Activated CD8-positive, alpha-beta T cell treated with anti-CD3 and anti-CD28 coated beads for 36 hours (primary cell): ENCODE measurements around the gene TNRC6B. TPM values are rescaled to one million over a fixed set of nuclear protein-coding genes. Genes with fewer than 3 reads are reported as not detected.

Experiments used
- ATAC-seq: fragments of 200-7000 bp; cut with Tn5 transposase; one replicate; pipeline ENCODE4 v1.10.0; 2021; ENCODE audit warnings: mild to moderate bottlenecking, moderate library complexity
- CTCF ChIA-PET: fragments of 350-600 bp; sonication (Branson Sonifier 250); formaldehyde crosslinking; loops from one replicate; lab custom pipeline; 2021; ENCODE audit warnings: antibody characterized with exemption; lab: Charles Lee
- POLR2A ChIA-PET: fragments of 350-600 bp; sonication (Branson Sonifier 250); formaldehyde crosslinking; loops from one replicate; lab custom pipeline; 2021; ENCODE audit warnings: antibody characterized with exemption; lab: Charles Lee
- DNase-seq: peaks from one replicate; pipeline ENCODE4 v3.0.0-alpha.2; 2020
- H3K27ac Mint-ChIP-seq: one replicate; pipeline ENCODE4 v1.8.0; 2021; ENCODE audit warnings: mild to moderate bottlenecking, mixed read lengths
- H3K27me3 Mint-ChIP-seq: one replicate; pipeline ENCODE4 v1.8.0; 2021; ENCODE audit warnings: mixed read lengths
- H3K36me3 Mint-ChIP-seq: one replicate; pipeline ENCODE4 v1.8.0; 2021; ENCODE audit warnings: low read depth, mixed read lengths
- H3K4me1 Mint-ChIP-seq: one replicate; pipeline ENCODE4 v1.8.0; 2021; ENCODE audit warnings: low read depth, mixed read lengths
- H3K4me3 Mint-ChIP-seq: one replicate; pipeline ENCODE4 v1.8.0; 2021; ENCODE audit warnings: mild to moderate bottlenecking, moderate library complexity, mixed read lengths
- H3K9me3 Mint-ChIP-seq: one replicate; pipeline ENCODE4 v1.8.0; 2021; ENCODE audit warnings: mixed read lengths
- intact Hi-C: fragments of 100-400 bp; cut with micrococcal nuclease; formaldehyde crosslinking; loops from one replicate; pipeline ENCODE4 v1.10.0; 2022
- total RNA-seq, 2 experiments: library from RNA; stranded (reverse); gene quantifications; one replicate each; pipeline ENCODE4 v1.2.3, GENCODE V29; 2021
- TF ChIP-seq, protein P1 (sequence below): fragments of 200-600 bp; IDR thresholded peaks from one replicate; pipeline ENCODE4 v1.8.0; 2022; ENCODE audit warnings: antibody characterized with exemption, mild to moderate bottlenecking

TNRC6B gene
- total RNA-seq, 2 experiments from 2014 or later, result 42.6 to 45.2 TPM

DNA sequence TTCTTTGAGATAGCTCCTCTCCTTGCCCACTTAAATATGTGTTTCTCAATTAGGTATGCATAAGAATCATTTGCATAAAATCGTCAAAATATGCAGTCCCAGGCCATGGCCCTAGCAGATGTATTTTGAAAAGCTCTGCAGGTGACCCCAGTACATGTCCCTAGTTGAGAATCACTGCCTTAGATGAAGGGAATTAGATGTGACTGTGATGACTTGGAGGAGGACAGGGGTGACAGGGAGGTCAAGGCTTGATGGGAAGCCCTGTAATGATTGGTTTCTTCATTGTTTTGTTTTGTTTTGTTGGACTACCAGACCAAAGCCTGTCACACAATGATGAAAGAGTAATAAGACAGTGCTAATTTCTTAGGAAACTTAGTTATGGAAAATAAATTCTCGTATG, 74.4 kb downstream of the TNRC6B start:
- no peak for ATAC-seq
- ChIA-PET CTCF (interaction anchor here (1.0 to 1.8 kb wide), 2 partner anchors 14 to 58 kb away, joined by 4 to 5 read pairs; no protein-coding TSS in a partner anchor), POLR2A (interaction anchor here (0.7 to 1.1 kb wide), 4 partner anchors 12 to 723 kb away, joined by 3 read pairs; no protein-coding TSS in a partner anchor)
- intact Hi-C loops, result loop anchor here (10.0 kb wide), 1 partner anchor 53 kb away; no protein-coding TSS in a partner anchor
- H3K36me3 Mint-ChIP-seq, result peaks cover 37% of the 10 kb centered on the region
- H3K4me3 Mint-ChIP-seq, result no peak overlapping the region
- no peak for DNase-seq
- TF ChIP-seq, protein P1, sequence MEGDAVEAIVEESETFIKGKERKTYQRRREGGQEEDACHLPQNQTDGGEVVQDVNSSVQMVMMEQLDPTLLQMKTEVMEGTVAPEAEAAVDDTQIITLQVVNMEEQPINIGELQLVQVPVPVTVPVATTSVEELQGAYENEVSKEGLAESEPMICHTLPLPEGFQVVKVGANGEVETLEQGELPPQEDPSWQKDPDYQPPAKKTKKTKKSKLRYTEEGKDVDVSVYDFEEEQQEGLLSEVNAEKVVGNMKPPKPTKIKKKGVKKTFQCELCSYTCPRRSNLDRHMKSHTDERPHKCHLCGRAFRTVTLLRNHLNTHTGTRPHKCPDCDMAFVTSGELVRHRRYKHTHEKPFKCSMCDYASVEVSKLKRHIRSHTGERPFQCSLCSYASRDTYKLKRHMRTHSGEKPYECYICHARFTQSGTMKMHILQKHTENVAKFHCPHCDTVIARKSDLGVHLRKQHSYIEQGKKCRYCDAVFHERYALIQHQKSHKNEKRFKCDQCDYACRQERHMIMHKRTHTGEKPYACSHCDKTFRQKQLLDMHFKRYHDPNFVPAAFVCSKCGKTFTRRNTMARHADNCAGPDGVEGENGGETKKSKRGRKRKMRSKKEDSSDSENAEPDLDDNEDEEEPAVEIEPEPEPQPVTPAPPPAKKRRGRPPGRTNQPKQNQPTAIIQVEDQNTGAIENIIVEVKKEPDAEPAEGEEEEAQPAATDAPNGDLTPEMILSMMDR, result no peak
- no peaks in the 10 kb centered on the region for H3K27me3 Mint-ChIP-seq
- peak overlapping the region; percentile 18 for H3K27ac Mint-ChIP-seq
- peaks cover 60% of the 10 kb centered on the region for H3K4me1 Mint-ChIP-seq
- no peaks in the 10 kb centered on the region for H3K9me3 Mint-ChIP-seq

DNA sequence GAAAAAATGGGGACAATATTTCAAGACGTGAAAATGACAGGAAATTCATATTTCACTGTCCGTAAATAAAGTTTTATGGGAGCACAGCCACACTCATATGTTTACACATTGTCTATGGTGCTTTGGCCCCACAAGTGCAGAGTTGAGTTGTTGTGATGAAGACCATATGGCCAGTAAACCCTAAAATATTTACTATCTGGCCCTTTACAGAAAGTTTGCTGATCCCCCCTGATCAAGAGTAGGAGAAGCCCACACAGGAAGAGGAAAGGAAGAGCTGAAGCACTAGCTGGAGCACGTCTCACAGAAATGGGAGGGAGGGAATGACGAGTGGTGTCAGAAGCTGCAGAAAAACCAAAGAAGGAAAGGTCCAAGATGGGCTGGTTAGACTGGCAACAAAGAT, 78.8 kb downstream of the TNRC6B start:
- ChIA-PET CTCF (no interaction called here), POLR2A (interaction anchor here (0.7 kb wide), 1 partner anchor 16 kb away, joined by 3 read pairs; no protein-coding TSS in a partner anchor)
- ATAC-seq (no peak), DNase-seq (no peak)
- H3K4me3 Mint-ChIP-seq, result no peak overlapping the region
- H3K27ac Mint-ChIP-seq, result peak overlapping the region; percentile 55
- H3K36me3 Mint-ChIP-seq, result peaks cover 38% of the 10 kb centered on the region
- TF ChIP-seq, protein P1, result no peak
- intact Hi-C loops, result loop anchor here (10.0 kb wide), 1 partner anchor 48 kb away; no protein-coding TSS in a partner anchor
- H3K27me3 Mint-ChIP-seq, result no peaks in the 10 kb centered on the region
- H3K9me3 Mint-ChIP-seq, result no peaks in the 10 kb centered on the region
- peaks cover 42% of the 10 kb centered on the region for H3K4me1 Mint-ChIP-seq

DNA sequence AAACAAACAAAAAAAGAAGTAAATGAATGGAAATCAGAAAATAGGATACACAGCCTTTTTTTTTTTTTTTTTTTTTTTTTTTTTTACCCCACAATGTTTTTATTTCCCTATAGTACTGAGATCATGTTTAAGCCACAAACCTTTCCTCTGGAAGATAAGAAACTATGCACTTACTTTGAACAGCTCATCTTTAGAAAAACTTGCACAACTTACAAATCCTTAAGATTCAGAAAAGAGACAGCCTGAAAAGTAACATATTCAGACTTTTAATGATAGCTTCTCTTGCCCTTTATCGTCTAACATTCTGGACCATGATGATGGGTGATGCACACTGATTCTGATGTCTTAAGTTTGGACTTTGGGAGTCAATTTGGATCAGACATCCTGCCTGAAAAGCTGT, 80.3 kb downstream of the TNRC6B start:
- H3K4me3 Mint-ChIP-seq, result no peak overlapping the region
- ChIA-PET POLR2A (interaction anchor here (0.6 to 1.5 kb wide), 5 partner anchors 15 to 88 kb away, joined by 3 to 4 read pairs (median 3); partner anchors contain the start of gene ADSL), CTCF (interaction anchor here (1.0 to 1.2 kb wide), 2 partner anchors 9 to 33 kb away, joined by 3 to 5 read pairs; no protein-coding TSS in a partner anchor)
- no peaks in the 10 kb centered on the region for H3K27me3 Mint-ChIP-seq
- ATAC-seq, result peak; percentile 27
- peak overlapping the region; percentile 69 for H3K27ac Mint-ChIP-seq
- TF ChIP-seq, protein P1, result no peak
- H3K9me3 Mint-ChIP-seq, result no peaks in the 10 kb centered on the region
- peaks cover 37% of the 10 kb centered on the region for H3K4me1 Mint-ChIP-seq
- no peak for DNase-seq
- peaks cover 43% of the 10 kb centered on the region for H3K36me3 Mint-ChIP-seq
- intact Hi-C loops, result loop anchor here (10.0 kb wide), 1 partner anchor 47 kb away; no protein-coding TSS in a partner anchor

DNA sequence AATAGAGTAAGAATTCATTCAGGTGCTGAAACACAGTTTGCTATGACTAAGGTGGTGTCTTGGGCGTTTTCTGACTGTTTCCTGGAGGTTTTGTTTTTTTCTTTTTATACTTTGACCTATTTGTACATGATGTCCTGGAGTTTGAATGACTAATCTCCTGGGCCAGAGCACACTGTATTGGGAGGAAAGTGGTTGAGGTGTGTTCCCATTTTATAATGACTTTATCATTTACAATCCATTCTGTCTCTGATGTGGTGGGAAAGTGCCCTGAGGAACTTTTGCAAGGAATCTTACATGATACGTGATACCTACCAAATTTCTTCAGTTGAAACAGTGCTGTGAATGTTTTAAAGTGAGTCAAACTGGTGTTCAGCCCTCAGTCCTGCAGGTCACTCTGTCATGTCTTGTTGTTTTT, 80.8 kb downstream of the TNRC6B start:
- peak overlapping the region; percentile 69 for H3K27ac Mint-ChIP-seq
- POLR2A ChIA-PET, result interaction anchor here (1.2 to 1.5 kb wide), 4 partner anchors 15 to 88 kb away, joined by 3 to 4 read pairs (median 3); partner anchors contain the start of gene ADSL
- H3K4me3 Mint-ChIP-seq, result no peak overlapping the region
- peaks cover 40% of the 10 kb centered on the region for H3K4me1 Mint-ChIP-seq
- TF ChIP-seq, protein P1, result no peak
- DNase-seq, result no peak
- peak; percentile 84 for ATAC-seq
- H3K27me3 Mint-ChIP-seq, result no peaks in the 10 kb centered on the region
- no peaks in the 10 kb centered on the region for H3K9me3 Mint-ChIP-seq
- intact Hi-C loops, result loop anchor here (10.0 kb wide), 1 partner anchor 46 kb away; no protein-coding TSS in a partner anchor
- peaks cover 43% of the 10 kb centered on the region for H3K36me3 Mint-ChIP-seq
- CTCF ChIA-PET, result interaction anchor here (1.0 to 1.2 kb wide), 2 partner anchors 9 to 34 kb away, joined by 3 to 5 read pairs; no protein-coding TSS in a partner anchor

DNA sequence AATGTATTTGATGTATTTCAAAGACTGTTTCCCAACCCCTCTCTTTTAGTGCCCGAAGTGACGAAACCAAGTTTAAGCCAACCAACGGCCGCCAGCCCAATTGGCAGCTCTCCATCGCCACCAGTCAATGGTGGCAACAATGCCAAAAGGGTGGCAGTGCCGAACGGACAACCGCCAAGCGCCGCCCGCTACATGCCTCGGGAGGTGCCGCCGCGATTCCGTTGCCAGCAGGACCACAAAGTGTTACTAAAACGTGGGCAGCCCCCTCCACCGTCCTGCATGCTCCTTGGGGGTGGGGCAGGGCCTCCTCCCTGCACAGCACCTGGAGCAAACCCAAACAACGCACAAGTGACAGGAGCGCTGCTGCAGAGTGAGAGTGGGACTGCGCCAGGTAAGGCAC, 84.1 kb downstream of the TNRC6B start:
- CTCF ChIA-PET, result no interaction called here
- no peaks in the 10 kb centered on the region for H3K27me3 Mint-ChIP-seq
- H3K4me3 Mint-ChIP-seq, result no peak overlapping the region
- DNase-seq (no peak), ATAC-seq (no peak)
- TF ChIP-seq, protein P1, result no peak
- POLR2A ChIA-PET, result no interaction called here
- peaks cover 60% of the 10 kb centered on the region for H3K4me1 Mint-ChIP-seq
- H3K9me3 Mint-ChIP-seq, result no peaks in the 10 kb centered on the region
- intact Hi-C loops, result no loop called here
- no peak overlapping the region for H3K27ac Mint-ChIP-seq
- H3K36me3 Mint-ChIP-seq, result peaks cover 56% of the 10 kb centered on the region
